NCI-H345 treated with DMSO at 0.1 percent for 48 hours (cell line): Measurements from ENCODE around the gene CNTNAP2.

Experiments
- DNase-seq: peaks from one replicate; lab custom pipeline; 2025; ENCODE audit not compliant: unreplicated experiment; lab: John Stamatoyannopoulos, UW

The CNTNAP2 gene

GRCh38 chr7:147196481-147196880 lies 1079.9 kb downstream of the CNTNAP2 start:
- DNase-seq: peak; percentile 85

GRCh38 chr7:147197006-147197405 lies 1080.4 kb downstream of the CNTNAP2 start:
- DNase-seq: peak; percentile 51

- no peak for DNase-seq
Observed at GRCh38 chr7:147199868-147200267, 1083.3 kb downstream of the CNTNAP2 start.

- DNase-seq: no peak
Observed at GRCh38 chr7:147207988-147208387, 1091.4 kb downstream of the CNTNAP2 start.

- no peak for DNase-seq
Observed at GRCh38 chr7:147231275-147231674, 1114.7 kb downstream of the CNTNAP2 start.

GRCh38 chr7:147235645-147236382 lies 1119.2 kb downstream of the CNTNAP2 start:
- DNase-seq: no peak

- DNase-seq: no peak
Observed at GRCh38 chr7:147240468-147240867, 1123.9 kb downstream of the CNTNAP2 start.

GRCh38 chr7:147245274-147245673 lies 1128.7 kb downstream of the CNTNAP2 start:
- DNase-seq: peak; percentile 3

- DNase-seq: no peak
Observed at GRCh38 chr7:147249956-147250355, 1133.4 kb downstream of the CNTNAP2 start.

- DNase-seq: no peak
Observed at GRCh38 chr7:147251751-147252325, 1135.2 kb downstream of the CNTNAP2 start.

- DNase-seq: no peak
Observed at GRCh38 chr7:147261693-147262092, 1145.1 kb downstream of the CNTNAP2 start.

GRCh38 chr7:147265528-147265927 lies 1148.9 kb downstream of the CNTNAP2 start:
- no peak for DNase-seq

- no peak for DNase-seq
Observed at GRCh38 chr7:147276106-147276505, 1159.5 kb downstream of the CNTNAP2 start.

GRCh38 chr7:147276783-147277370 lies 1160.3 kb downstream of the CNTNAP2 start:
- peak; percentile 25 for DNase-seq

- DNase-seq: peak; percentile 95
Observed at GRCh38 chr7:147279514-147279913, 1162.9 kb downstream of the CNTNAP2 start.

- peak; percentile 95 for DNase-seq
Observed at GRCh38 chr7:147279964-147280374, 1163.4 kb downstream of the CNTNAP2 start.

GRCh38 chr7:147282204-147282603 lies 1165.6 kb downstream of the CNTNAP2 start:
- DNase-seq: no peak

- DNase-seq: no peak
Observed at GRCh38 chr7:147296201-147296600, 1179.6 kb downstream of the CNTNAP2 start.

GRCh38 chr7:147296986-147297385 lies 1180.4 kb downstream of the CNTNAP2 start:
- DNase-seq: no peak

- peak; percentile 97 for DNase-seq
Observed at GRCh38 chr7:147298611-147299043, 1182.0 kb downstream of the CNTNAP2 start.

GRCh38 chr7:147300293-147300692 lies 1183.7 kb downstream of the CNTNAP2 start:
- no peak for DNase-seq

- DNase-seq: no peak
Observed at GRCh38 chr7:147304376-147304775, 1187.8 kb downstream of the CNTNAP2 start.
